Sigmoid colon (tissue), 7 donors: ENCODE data around the gene CARD10. TPM values are rescaled to one million over a fixed set of nuclear protein-coding genes. Genes with fewer than 3 reads are reported as not detected.
"Not testable (repeated sequence)": the region's sequence is repeated elsewhere in the genome, so short reads cannot be mapped to it uniquely, and the experiment has no call there.

ENCODE experiments used
- DNase-seq: peaks from one replicate; pipeline ENCODE4 v3.0.0-alpha.2; 2019
- H3K27ac ChIP-seq, 4 donors: fragments of 200-600 bp; sonication (generic); one replicate each; pipeline ENCODE4 v1.5.1; 2016 to 2019; ENCODE audit warnings: mild to moderate bottlenecking in 1 of 4
- H3K27me3 ChIP-seq, 3 donors: fragments of 200-600 bp; sonication (generic); one replicate each; pipeline ENCODE4 v1.5.1; 2019; ENCODE audit warnings: mild to moderate bottlenecking in 1 of 3
- H3K36me3 ChIP-seq, 4 donors: fragments of 200-600 bp; sonication (generic); one replicate each; pipeline ENCODE4 v1.5.1; 2016 to 2019
- H3K4me1 ChIP-seq, 4 donors: fragments of 200-600 bp; sonication (generic); one replicate each; pipeline ENCODE4 v1.5.1; 2017 to 2019
- H3K4me3 ChIP-seq, 4 donors: fragments of 200-600 bp; sonication (generic); one replicate each; pipeline ENCODE4 v1.5.1; 2017 to 2019; ENCODE audit warnings: mild to moderate bottlenecking in 2 of 4, moderate library complexity in 1 of 4
- H3K9me3 ChIP-seq, 4 donors: fragments of 200-600 bp in 3 of 4; sonication (generic) in 3 of 4; one replicate each; pipeline versions ENCODE4 v1.5.1 to v1.6.1; 2013 to 2019
- CTCF ChIP-seq, 4 experiments: fragments of 450-650 bp in 3 of 4; fragments of 200-600 bp in 1 of 4; IDR thresholded peaks; one replicate each; pipeline ENCODE4 v1.5.1; 2016 to 2019; ENCODE audit warnings: antibody characterized with exemption in 4 of 4, mild to moderate bottlenecking in 3 of 4, moderate library complexity in 2 of 4
- EP300 ChIP-seq, 4 donors: sonication (generic); formaldehyde crosslinking; IDR thresholded peaks; one replicate each; pipeline ENCODE4 v1.6.1; 2017; ENCODE audit warnings: antibody characterized with exemption in 4 of 4
- POLR2A ChIP-seq, 2 donors: fragments of 450-650 bp; IDR thresholded peaks; one replicate each; pipeline ENCODE4 v1.6.1; 2016; ENCODE audit warnings: antibody characterized with exemption in 2 of 2, mild to moderate bottlenecking in 2 of 2, moderate library complexity in 2 of 2
- POLR2AphosphoS5 ChIP-seq, 4 donors: sonication (generic); formaldehyde crosslinking; IDR thresholded peaks; one replicate each; pipeline ENCODE4 v1.6.1; 2017; ENCODE audit warnings: antibody characterized with exemption in 4 of 4
- WGBS, 2 donors: extraction: QIAGEN DNeasy Blood & Tissue Kit; methylation state at CpG; one replicate each; pipeline ENCODE4 v1.1.7; 2013; 5-methylcytosine and 5-hydroxymethylcytosine counted together
- intact Hi-C: fragments of 100-400 bp; cut with DNase I; formaldehyde crosslinking; loops from one replicate; pipeline ENCODE4 v1.15.1; 2023
- polyA plus RNA-seq, 3 donors: library from polyadenylated mRNA; stranded (reverse); fragments of 200-250 nt; gene quantifications; one replicate each; pipeline ENCODE4 v1.2.3, GENCODE V29; 2013
- total RNA-seq, 4 donors: library from RNA; depleted of rRNA; stranded (reverse); fragments of >200 nt; gene quantifications; one replicate each; pipeline ENCODE4 v1.1.0, GENCODE V29; 2016
- donor health status: healthy with polysubstance abuse.
- donor health status: Bipolar disorder and iron deficiency.
- donor health status: healthy.

The CARD10 gene
- total and polyA plus RNA-seq, 7 donors, result 2.8 to 41.0 (median 8.6) TPM

DNA sequence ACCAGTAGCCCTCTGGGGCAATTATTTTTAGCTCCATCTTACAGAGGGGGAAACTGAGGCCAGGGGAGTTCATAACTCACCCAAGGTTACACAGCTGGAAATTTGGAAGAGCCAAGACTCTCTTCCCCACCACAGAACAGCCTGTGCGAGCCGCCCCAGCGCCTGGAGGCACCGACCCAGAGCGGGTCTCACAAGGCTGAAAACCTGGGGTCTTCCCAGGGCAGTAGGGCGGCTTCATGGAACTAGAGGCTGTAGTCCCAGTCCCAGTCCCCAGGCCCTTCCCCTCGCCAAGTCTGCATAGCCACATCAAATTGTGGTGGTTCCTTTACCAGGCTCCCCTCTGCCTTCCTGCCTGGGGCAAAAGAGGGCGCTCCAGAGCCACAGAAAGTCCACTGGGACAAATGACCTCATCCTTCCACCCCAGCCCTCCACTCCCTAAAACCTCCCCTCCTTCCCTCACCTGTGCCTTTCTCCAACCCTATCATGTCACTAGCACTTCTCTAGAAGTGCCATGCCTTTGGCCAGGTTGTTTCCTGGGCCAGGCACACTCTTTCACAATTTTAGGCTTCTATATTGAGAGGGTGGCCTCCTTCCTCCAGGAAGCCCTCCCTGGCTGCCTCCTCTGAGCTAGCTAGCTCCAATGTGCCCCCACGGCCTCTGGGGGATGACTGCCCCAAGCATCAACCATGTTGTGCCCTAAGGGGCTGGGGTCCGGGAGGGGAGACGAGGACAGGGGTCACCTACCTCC lies 25.9 kb upstream of the CARD10 start:
- 35 to 48% methylated on average over 11 of the region's 11 CpGs for WGBS, 2 donors
- H3K36me3 ChIP-seq, result no peaks in the 10 kb centered on the region
- no peak for TF ChIP-seq EP300 (IDR thresholded peaks at IDR 0.05)
- TF ChIP-seq CTCF (IDR thresholded peaks at IDR 0.05), result peak; percentile 59 to 71 (median 63)
- no peak for TF ChIP-seq POLR2AphosphoS5 (IDR thresholded peaks at IDR 0.05)
- no peak for TF ChIP-seq POLR2A (IDR thresholded peaks at IDR 0.05)
- DNase-seq, result peak; percentile 83
- H3K27ac ChIP-seq, result peak overlapping the region; percentile 87 to 94 (median 88)
- intact Hi-C loops, result loop anchor here (1.0 kb wide), 1 partner anchor 16 kb away; no protein-coding TSS in a partner anchor
- no peaks in the 10 kb centered on the region for H3K27me3 ChIP-seq
- peak overlapping the region in 3 of 4 donors; percentile 21 to 34 (median 27) for H3K4me3 ChIP-seq
- H3K9me3 ChIP-seq, result no peaks in the 10 kb centered on the region
- peaks cover 0 to 40% (median 35%) of the 10 kb centered on the region in 4 donors for H3K4me1 ChIP-seq

GRCh38 chr22:37542959-37543358 lies 23.7 kb upstream of the CARD10 start:
- DNase-seq, result no peak
- 87 to 93% methylated on average over 7 of the region's 7 CpGs for WGBS, 2 donors
- Histone ChIP-seq H3K27ac (no peak overlapping the region), H3K9me3 (no peaks in the 10 kb centered on the region), H3K4me1 (peaks cover 0 to 42% (median 35%) of the 10 kb centered on the region in 4 donors), H3K4me3 (no peak overlapping the region), H3K36me3 (no peaks in the 10 kb centered on the region), H3K27me3 (peaks cover 0 to 6% (median 0%) of the 10 kb centered on the region in 3 donors)
- no peak for TF ChIP-seq POLR2A (IDR thresholded peaks at IDR 0.05)
- no peak for TF ChIP-seq POLR2AphosphoS5 (IDR thresholded peaks at IDR 0.05)
- no peak for TF ChIP-seq CTCF (IDR thresholded peaks at IDR 0.05)
- no peak for TF ChIP-seq EP300 (IDR thresholded peaks at IDR 0.05)
- intact Hi-C loops, result no loop called here

- H3K4me3 ChIP-seq, intact Hi-C loops, H3K9me3 ChIP-seq, H3K27ac ChIP-seq, DNase-seq, H3K27me3 ChIP-seq, H3K36me3 ChIP-seq: not testable (repeated sequence)
- WGBS, 2 donors, result 95 to 96% methylated on average over 4 of the region's 4 CpGs
- peaks cover 0 to 39% (median 34%) of the 10 kb centered on the region in 4 donors for H3K4me1 ChIP-seq
These were observed 23.2 kb upstream of the CARD10 start for GRCh38 chr22:37542416-37542815.

DNA sequence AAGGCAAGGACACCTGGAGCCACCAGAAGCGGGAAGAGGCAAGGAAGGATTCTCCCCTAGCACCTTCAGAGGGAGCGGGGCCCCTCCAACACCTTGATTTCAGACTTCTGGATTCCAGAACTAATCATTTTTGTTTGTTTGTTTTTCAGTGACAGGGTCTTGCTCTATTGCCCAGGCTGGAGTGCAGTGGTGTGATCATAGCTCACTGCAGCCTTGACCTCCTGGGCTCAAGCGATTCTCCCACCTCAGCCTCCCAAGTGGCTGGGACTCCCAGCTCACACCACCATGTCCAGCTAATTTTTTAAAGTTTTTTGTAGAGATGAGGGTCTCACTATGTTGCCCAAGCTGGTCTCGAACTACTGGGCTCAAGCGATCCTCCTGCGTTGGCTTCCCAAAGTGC lies 20.6 kb upstream of the CARD10 start:
- H3K36me3 ChIP-seq, H3K4me3 ChIP-seq, H3K27ac ChIP-seq, H3K27me3 ChIP-seq, DNase-seq, H3K9me3 ChIP-seq: not testable (repeated sequence)
- intact Hi-C loops, result loop anchor here (2.0 kb wide), 1 partner anchor 53 kb away; no protein-coding TSS in a partner anchor
- 65 to 86% methylated on average over 6 of the region's 6 CpGs for WGBS, 2 donors
- H3K4me1 ChIP-seq, result peaks cover 0 to 13% (median 9%) of the 10 kb centered on the region in 4 donors

- 9 to 24% methylated on average over 20 of the region's 20 CpGs for WGBS, 2 donors
- no peaks in the 10 kb centered on the region for H3K9me3 ChIP-seq
- TF ChIP-seq POLR2A (IDR thresholded peaks at IDR 0.05) (no peak), CTCF (IDR thresholded peaks at IDR 0.05) (peak; percentile 92 to 99 (median 98)), POLR2AphosphoS5 (IDR thresholded peaks at IDR 0.05) (peak in 1 of 4 donors; percentile 17)
- peaks cover 0 to 10% (median 9%) of the 10 kb centered on the region in 4 donors for H3K4me1 ChIP-seq
- H3K4me3 ChIP-seq, result no peak overlapping the region
- intact Hi-C loops, result loop anchor here (1.0 to 2.0 kb wide), 2 partner anchors 29 to 54 kb away; no protein-coding TSS in a partner anchor
- peak overlapping the region in 1 of 4 donors; percentile 30 for H3K27ac ChIP-seq
- peak; percentile 97 for DNase-seq
- peaks cover 0 to 6% (median 0%) of the 10 kb centered on the region in 3 donors for H3K27me3 ChIP-seq
- no peaks in the 10 kb centered on the region for H3K36me3 ChIP-seq
These were observed 19.6 kb upstream of the CARD10 start for GRCh38 chr22:37538590-37539357.
